ENCODE data around the gene SLC6A11. TPM values are rescaled to one million over a fixed set of nuclear protein-coding genes. Genes with fewer than 3 reads are reported as not detected.
A peak's percentile ranks its signal among the peaks of the same experiment; 100 is the strongest.

Gene SLC6A11
- total RNA-seq, 2 donors from 2014 or later: 0.10 TPM; not detected in 1

DNA sequence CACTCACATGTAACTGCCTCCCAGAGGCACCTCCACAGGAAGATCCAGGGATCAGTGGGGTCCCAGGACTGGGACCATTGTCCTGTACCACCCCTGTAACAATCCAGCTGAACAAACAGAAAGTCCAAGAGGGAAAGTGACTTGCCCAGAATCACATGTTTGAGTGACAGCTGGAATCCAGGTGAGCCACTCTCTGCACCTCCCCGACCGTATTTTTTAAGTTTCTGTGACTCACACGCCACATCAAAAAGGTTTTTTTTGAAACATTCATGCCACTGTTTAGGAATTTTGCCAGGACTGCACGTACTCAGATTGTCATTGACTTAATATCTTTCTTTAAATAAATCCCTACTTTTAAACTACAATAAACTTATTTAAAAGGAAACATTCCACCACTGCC, 166.8 kb downstream of the SLC6A11 start:
- peak; percentile 1 for DNase-seq (ENCODE audit: low spot score)
- intact Hi-C loops (cut with DNase I): no loop called here

DNA sequence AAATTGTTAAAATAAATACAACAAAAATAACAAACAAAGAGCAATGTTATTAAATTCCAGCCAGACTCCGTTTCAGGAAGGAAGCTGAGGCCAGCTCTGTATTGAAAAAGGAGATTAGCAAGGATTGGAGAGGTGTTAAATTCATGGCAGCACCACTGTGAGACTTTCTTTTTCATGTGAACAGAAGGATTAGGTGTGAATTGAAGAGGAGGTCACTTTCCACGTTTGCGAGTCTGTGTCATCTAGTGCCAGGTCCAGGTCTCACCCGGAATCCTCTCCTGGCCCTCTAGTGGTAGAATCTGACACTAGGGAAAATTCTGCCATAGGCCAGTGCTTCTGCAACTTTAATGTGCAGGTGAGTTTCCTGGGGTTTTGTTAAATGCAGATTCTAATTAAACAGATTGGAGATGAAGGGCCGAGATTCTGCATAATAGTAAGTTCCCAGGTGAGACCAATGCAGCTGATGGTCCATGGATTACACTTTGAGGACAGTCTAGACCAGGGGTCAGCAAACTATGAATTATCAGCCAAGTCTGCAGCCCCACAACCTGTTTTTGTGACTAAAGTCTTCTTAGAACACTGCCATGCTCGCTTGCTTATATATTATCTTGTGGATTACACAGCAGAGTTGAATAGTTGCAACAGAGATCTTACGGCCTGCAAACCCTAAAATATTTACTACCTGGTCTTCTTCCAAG, 167.3 kb downstream of the SLC6A11 start:
- no peak for DNase-seq (ENCODE audit: low spot score)
- intact Hi-C loops (cut with DNase I): no loop called here

DNA sequence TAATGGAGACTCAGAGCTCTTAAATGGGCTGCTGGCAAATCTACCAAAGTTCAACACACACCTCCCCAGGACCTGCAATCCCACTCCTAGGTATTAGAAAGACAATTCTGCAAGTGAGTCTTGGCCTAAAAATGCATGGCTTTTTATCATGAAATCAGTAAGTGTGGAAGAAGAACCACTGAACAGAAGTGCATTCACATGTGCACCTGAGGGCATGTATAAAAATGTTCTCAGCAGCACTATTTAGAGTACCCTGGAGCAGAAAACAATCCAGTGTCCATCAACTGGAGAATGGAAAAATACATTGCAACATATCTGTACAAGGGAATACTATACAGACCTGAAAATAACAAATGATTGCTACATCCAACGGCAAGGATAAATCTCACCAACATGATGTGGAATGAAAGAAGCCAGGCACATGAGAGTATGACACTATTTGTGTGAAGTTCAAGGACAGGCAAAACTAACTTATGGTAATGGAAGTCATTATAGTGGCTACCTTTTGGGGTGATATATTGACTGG, 168.4 kb downstream of the SLC6A11 start:
- intact Hi-C loops (cut with DNase I): no loop called here

DNA sequence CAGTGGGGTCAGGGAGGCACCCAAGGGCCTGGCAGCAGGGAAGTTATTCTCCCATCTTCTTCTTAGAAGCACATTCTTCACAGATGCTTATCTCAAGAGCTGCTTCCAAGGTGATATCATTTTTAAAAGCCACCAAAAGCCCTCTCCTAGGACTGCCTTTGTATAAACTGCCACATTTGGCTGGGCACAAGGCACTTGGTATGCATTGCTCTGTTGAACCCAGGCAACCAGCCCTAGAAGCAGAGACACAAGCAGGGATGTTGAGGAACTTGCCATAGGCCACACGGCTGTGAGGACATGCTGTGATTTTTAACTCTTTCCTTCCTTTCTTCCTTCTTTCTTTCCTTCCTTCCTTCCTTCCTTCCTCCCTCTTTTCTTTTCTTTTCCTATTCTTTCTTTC, 169.2 kb downstream of the SLC6A11 start:
- intact Hi-C loops (cut with DNase I): no loop called here
- DNase-seq (ENCODE audit: low spot score): no peak

More for the DNA sequence above, 168.4 kb downstream of the SLC6A11 start:
- no peak for DNase-seq (ENCODE audit: low spot score)

DNA sequence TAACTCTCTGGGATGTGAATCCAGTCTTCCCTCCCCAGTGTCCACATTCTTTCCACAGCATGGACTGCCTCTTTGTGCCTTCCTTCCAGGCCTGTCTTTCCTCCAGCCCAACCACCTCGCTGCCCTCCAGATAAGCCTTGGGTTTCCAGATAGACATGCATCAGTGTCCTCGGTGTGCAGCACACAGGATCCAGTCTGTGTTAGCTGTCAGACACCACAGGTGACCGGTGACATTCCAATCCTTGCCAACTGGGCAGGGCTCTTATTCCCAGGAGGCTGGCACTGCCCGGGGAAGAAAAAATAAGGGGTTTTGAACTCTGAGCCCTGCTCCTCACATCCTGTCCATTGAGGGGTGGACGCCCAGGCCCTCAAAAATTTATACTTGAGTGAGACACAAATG, 170.6 kb downstream of the SLC6A11 start:
- intact Hi-C loops (cut with DNase I): no loop called here
- no peak for DNase-seq (ENCODE audit: low spot score)

DNA sequence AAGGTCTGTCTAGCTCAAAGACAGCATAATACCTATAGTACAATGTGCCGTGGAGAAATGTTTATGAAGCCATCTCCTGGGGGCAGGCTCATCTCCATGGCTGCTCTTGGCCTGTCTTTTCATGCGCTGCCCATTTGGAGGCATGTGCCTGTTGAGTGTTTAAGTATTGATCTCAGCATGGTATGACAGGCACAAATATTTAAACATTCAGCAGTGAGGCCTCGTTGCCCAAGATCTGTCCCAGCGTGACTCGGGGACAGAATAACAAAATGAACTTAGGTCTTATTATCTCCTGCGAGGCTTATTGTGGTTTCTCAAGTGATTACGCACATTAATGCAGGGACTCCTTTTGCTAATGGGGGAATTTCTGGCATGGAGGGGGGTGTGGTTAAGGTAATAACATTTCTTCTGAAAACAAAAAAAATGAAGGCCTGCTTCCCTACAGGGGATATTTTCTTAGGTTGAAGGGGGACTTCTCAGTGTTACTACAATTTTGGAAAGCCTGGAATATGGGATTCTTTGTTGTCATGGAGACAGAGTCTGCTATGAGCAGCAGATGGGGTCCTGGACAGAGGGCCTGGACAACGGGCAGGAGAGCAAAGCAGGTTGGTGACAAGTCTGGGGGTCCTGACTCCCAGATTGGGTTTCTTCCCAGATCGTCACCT, 172.1 kb downstream of the SLC6A11 start:
- intact Hi-C loops (cut with DNase I): no loop called here
- DNase-seq (ENCODE audit: low spot score): no peak

DNA sequence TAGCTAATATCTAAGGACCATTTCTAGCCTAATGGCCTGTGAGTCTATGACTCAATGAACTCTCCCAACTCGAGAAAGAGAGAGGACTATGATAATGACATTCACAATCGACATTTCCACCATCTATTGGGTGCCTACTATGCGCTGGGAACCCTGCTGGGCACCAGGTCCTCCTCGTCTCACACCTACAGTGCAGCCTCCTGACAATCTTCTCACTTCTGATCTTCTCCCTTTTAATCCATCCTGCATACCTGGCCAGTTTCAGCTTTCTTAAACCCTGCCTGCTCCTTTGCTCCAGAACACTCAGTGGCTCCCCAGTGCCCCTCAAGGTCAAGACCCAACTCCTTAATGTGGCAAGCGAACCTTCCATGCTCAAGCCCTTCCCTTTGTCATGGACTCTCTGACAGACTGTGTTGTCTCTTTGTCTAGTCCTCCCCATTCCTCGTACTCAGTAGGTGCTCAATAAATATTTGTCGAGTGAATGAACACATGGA, 173.0 kb downstream of the SLC6A11 start:
- intact Hi-C loops (cut with DNase I): no loop called here
- no peak for DNase-seq (ENCODE audit: low spot score)

Other genes with a start within 250 kb of the SLC6A11 start
- gene SLC6A1, start 176.5 kb downstream of the SLC6A11 start, total RNA-seq: 1 to 10 TPM; 1.2 to 1.3 TPM